Forelimb muscle (tissue), 1 donor: ENCODE data around the gene WDR33. TPM values are rescaled to one million over a fixed set of nuclear protein-coding genes. Genes with fewer than 3 reads are reported as not detected.
"Not testable (repeated sequence)": the region's sequence is repeated elsewhere in the genome, so short reads cannot be mapped to it uniquely, and the experiment has no call there.

Experiments used
- DNase-seq: peaks from one replicate; pipeline ENCODE4 v3.0.0-alpha.2; 2013; ENCODE audit warnings: low read depth
- polyA plus RNA-seq: library from polyadenylated mRNA; unstranded; fragments of 120-200 nt; gene quantifications from one replicate; pipeline ENCODE4 v1.2.1, GENCODE V29; 2013; ENCODE audit not compliant: insufficient read length

WDR33 gene
- polyA plus RNA-seq = 29.3 TPM

DNA sequence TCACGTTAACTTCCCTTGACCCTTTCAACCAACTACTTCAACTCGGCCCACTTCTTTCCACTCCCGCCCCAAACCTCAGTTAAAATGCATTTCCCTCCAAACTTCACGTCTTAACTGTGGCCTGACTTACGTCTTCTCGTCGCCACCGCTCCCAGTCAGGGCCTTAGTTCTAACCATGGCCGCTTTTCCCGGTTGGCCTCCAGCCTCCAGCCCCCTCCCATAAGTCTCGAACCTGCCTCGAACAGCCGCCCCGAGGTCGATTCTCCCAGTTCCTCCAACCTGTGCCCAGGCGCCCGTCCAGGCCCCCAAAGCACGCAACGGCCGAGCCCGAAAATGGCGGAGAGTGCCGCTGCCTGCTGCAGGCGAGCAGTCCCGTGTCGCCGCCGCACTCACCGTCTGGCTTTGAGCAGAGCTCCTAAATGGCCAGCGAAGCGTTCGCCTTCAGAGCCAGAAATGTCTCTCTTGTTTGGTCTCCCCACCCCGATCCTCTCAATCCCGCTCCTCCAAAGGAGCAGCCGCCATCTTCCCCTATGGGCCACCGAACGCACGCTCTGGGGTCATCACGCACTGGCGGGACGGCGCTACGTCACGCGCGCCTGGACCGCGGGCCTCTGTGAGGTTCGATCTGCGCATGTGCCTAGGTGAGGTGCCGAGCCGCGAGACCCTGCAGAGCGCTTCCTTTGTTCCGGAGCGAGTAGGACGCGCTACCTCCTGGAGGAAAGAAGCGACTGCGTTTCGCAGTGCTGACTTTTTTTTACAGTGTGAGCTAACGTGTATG, at the start of gene WDR33:
TSS of gene WDR33 (minus strand) at position 553 of the 778 bp plus-strand sequence. CDS start 40,190 bp downstream, outside the sequence.
- peak; percentile 71 for DNase-seq

DNA sequence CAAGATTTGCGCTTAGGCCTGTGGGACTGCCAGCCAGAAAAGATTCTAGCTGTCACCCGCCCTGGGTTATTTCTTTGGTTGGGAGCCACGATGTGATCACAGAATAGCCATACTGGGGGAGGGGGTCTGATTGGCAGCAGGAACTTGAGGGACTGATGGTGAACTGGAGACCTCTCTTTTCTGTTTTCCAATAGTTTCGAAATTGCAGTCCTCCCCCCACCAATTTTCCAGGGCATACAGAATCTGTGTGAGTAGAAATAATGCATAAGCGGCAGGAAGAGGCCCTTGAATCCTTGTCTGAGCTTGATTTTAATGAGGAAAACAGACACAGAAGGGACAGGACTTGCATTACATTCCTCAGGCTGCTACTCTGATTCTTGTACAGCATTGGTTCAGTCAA, 49.2 kb upstream of the WDR33 start:
- no peak for DNase-seq

DNA sequence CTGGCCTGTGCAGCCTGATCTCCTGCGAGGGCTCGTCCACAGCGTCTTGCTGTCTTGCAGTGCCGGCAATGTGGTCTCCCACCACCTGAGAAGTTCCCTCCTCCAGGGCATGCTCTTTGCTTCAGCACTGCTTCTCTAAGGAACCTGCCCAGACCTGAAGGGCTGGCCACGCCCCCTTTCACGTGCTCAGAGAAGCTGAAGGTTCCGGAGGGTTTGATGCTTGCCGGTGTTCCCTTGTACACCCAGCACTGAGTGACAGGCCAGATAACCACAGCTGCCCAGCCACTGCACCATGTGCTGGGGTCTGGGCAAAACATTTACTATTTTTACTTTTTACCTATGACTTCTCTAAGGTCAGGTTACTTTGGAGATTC, 48.7 kb upstream of the WDR33 start:
- DNase-seq = no peak

DNA sequence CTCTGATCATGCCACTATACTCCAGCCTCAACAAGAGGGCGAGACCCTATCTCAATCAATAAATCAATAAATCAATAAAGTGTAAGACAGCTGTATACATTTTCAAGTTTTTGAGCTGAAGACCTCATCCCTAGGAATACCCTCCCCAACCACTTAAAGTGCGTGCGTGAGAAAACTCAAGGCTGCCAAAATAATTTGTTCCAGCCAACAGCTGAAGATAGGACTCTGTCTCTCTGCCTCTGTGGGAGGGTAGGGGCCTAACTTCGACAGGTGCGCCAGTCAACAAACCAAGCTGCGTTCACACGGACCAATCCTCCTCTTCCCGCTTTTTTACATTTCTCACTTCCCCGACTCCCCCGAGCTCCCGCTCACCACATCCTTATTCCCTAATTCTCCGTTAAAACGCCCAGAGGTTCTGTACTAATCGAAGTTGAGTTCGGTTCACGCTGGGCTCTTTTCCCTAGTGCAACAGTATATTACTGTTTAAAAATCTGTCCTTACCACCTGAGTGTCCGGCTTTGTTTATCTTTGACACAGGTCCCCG, 46.4 kb upstream of the WDR33 start:
- DNase-seq = no peak

DNA sequence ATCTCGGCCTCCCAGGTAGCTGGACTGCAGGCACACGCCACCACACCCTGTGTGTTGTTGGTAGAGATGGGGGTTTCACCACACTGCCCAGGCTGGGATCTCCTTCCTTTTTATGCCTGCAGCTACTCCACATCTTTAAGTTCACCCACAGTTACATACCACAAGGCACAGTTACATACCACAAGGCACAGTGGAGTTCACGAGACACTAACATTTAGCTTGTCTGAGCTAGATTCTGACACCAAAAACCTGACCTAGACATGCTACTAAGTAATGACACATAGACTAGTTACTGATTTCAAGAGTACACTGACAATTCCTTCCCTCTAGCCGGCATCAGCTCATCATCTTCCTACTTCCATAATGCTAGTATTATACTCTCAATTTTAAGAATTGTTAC, 42.7 kb upstream of the WDR33 start:
- no peak for DNase-seq

DNA sequence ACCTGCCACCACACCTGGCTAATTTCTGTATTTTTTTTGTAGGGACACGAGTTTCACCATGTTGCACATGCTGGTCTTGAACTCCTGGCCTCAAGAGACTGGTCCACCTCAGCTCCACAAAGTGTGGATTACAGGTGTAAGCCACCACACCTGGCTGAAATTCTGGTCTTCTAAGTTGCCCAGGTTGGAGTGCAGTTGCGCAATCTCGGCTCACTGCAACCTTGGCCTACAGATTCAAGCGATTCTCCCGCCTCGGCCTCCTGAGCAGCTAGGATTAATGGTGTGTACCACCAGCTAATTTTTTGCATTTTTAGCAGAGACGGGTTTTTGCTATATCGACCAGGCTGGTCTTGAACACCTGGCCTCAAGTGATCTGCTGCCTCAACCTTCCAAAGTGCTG, 41.4 kb upstream of the WDR33 start:
- no peak for DNase-seq

DNA sequence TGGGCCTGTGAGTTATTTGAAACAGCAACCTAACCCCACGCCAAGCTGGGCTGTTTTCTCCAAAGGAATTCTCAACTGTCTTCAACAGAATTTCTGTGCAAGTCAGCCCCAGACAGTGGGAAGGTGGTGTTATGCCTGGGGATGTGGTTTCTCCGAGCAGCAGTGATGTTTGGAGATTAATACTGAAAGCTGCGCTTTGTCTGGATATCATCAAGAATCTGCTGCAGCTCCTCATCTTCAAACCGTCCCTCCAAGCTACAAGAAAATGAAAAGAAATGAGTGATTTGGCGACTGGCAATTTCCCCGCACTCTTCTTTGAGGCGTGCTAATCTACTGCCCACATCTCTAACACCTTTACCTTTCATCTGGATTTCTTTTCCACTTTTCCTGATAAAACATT, 37.0 kb upstream of the WDR33 start:
- no peak for DNase-seq

DNA sequence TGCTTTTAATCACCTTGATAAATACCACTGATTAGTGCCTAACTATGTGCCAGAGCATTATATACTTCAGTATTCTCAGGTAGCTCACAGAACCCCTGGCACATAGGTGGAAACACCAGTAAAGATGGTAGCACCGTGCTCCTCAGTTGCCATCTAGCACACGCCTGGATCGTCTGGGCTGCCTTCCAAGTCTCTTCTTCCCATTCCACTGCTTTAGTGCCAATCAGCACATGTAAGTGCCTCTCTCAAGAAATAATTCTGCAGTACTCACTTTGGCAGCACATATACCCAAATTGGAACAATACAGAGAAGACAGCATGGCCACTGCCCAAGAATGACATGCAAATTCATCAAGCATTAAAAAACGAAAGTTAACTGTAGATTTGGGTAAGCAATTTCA, 34.0 kb upstream of the WDR33 start:
- DNase-seq = no peak

DNA sequence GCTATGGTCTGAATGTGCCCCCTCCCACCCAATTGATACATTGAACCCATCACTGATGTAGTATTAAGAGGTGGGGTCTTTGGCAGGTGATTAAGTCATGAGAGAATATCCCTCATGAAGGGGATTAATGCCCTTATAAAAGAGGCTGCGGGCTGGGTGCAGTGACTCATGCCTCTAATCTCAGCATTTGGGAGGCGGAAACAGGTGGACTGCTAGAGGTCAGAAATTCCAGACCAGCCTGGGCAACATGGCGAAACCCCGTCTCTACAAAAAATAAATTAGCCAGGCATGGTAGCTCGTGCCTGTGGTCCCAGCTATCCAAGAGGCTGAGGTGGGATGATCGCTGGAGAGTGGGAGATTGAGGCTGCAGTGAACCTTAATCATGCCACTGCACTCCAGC, 32.7 kb upstream of the WDR33 start:
- no peak for DNase-seq

DNA sequence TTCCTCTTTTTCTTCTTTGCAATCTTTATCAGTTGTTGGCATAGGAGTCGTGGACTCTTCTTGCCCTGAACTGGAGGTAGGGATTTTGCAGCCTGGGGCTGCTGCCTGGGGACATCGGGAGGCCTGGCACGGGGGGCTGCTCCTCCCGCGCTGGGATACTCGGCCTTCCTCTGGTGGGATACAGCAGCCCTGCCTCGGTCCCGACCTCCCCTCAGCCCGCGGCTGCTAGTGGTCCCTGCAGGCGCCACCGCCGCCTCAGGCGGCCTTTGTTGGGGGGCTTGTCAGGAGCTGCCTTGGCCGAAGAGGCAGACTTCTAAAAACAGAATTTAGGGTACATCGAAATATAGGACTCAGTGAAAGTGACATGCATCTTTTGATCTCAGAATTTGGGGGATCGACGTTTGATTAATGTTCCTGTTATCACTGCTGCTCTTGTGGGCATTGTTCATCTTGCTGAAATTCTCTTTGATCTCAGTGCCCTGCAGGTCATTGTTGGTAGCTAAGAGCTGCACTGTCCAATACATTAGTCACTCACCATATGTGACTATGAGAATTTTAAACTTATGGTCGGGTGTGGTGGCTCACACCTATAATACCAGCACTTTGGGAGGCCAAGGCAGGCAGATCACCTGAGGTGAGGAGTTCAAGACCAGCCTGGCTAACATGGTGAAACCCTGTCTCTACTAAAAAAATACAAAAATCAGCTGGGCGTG, 30.7 kb upstream of the WDR33 start:
- DNase-seq = no peak

DNA sequence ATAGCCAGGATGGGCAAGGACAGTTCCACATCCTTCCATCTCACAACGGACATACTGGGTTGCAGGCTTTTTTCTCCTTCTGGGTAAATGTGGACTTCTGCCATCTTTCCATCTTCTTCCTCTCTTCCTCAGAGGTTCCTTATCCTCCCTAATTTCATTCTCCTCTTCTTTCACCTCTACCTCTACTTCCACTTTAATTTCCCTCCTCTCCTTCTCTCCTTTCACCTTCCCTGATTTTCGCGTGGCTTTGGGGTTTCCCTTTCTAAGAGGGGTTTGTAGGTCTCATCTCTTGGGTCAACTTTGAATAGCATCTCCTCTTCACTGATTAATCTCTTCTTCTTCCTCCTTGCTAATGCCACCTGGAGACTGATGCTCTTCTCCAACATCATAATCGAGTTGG, 29.9 kb upstream of the WDR33 start:
- no peak for DNase-seq

DNA sequence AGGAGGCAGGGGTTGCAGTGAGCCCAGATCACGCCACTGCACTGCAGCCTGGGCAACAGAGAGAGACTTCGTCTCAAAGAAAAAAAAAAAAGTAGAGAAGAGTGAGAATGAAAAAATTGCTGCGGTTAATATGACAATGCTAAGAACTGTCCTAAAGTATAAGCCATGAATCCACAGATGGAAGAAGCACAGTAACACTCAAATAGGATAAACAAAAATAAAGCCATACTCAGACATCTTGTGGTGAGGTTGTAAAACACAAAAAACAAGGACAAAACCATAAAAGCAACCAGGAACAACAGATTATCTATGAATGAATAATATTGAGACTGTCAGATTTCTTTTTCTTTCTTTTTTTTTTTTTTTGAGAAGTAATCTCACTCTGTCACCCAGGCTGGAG, 24.0 kb upstream of the WDR33 start:
- no peak for DNase-seq

DNA sequence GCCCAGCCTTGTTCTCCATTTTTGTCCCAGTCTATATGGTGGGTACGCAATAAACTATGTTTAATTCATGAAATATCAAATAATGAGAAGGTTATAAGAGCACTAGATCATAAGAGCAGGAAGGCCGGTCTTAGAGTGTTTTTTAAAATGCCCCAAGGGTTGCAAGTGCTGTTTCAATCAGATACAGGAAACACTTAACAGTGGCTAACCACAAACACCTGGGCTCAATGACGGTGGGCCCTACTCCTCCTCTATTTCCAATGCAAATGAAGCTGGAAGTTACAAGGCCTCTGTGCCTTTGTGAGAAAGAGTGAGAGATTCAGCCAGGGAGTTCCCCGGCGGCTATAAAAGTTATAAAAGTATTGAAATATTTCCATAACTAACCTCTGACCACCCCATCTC, 18.9 kb upstream of the WDR33 start:
- DNase-seq = no peak

DNA sequence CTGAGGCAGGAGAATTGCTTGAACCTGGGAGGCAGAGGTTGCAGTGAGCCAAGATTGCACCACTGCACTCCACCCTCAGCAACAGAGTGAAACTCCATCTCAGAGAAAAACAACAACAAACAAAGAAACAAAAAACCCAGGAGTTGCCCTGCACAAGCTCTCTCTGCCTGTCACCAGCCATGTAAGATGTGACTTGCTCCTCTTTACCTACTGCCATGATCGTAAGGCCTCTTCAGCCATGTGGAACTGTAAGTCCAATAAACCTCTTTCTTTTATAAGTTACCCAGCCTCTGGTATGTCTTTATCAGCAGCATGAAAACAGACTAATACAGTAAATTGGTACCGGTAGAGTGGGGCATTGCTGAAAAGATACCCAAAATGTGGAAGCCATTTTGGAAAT, 15.7 kb upstream of the WDR33 start:
- not testable (repeated sequence) for DNase-seq

DNA sequence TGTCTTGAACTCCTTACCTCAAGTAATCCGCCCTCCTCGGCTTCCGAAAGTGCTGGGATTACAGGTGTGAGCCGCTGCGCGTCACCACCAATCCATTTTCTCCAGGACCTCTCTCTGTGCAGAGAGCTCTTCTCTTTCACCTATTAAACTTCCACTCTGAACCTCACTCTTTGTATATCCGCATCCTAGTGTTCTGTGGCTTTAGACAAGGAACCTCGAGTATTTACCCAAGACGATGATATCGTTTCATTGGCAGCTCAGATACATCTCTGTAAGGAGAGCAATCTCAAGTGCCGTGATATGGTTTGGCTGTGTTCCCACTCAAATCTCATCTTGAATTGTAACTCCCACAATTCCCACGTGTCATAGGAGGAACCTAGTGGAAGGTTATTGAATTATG, 15.1 kb upstream of the WDR33 start:
- no peak for DNase-seq

DNA sequence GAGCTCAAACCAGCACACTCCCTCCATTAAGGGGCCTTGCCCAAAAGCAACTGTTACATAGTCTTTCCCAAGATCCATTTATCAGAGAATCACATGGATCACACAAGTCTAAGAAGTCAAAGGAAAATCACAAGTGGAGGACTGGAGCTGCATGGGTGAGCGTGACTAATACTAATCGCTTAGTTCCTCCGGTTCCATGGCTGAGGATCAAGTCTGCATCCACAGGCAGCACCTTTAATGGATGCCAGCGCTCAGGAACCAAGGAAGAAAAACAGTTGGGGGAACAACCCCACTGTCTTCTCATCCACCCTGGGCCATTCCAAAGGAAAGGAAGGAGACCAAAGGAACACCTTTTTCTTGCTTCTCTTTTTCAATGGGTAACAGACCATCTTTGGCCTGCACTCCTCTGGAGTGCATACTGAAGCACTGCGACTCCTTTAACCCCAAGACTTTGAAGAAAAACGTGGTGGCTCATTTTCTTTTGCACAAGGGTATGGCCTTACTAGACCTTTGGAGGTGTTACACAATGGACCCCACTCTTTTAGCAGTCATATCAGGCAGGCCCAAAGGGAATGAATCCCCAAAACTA, 9.2 kb upstream of the WDR33 start:
- no peak for DNase-seq

DNA sequence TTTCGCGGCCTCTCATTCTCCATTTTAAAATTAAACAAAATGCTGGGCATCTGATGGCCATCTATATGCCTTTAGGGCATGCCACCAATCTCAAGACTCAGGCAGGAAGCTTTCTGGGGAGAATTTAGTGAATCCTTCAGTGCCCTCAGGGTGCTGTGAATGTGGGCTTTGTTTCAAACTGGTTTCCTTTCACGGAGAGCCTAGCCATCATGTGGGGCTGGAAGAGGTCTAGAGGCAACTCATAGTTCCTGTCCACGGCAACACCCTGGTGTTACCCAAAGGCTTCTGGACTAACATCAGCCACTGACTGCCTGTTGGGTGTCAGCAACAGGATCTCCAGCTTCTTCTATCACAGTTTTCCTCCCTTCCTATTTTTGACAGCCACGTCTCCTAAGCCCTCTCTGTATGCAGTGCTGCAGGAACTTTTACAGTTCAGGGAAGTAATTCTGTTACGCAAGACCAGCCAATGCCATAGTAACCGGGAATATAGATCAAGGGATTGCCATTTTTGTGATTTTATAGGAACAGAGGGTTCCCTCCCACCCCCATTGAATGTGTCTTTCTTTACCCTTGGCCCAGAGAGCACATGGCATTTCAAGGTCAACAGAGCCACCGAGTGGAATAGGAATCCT, 7.9 kb upstream of the WDR33 start:
- no peak for DNase-seq

DNA sequence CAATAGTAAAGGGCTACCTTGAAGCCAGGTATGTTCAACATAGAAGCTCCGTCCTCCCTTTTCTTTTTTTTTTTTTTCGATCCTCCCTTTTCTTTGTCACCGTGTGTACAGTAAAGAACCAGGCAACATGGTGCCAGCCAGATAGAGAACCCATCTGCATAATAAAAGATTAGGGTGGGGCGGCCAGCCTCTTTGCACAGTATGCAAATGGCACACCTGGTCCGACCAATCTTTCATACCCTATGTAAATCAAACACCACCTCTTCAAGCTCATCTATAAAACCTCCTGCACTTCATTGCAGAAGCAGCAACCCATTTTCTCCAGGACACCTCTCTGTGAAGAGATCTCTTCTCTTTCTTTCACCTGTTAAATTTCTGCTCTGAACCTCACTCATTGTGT, 7.3 kb upstream of the WDR33 start:
- DNase-seq = no peak

DNA sequence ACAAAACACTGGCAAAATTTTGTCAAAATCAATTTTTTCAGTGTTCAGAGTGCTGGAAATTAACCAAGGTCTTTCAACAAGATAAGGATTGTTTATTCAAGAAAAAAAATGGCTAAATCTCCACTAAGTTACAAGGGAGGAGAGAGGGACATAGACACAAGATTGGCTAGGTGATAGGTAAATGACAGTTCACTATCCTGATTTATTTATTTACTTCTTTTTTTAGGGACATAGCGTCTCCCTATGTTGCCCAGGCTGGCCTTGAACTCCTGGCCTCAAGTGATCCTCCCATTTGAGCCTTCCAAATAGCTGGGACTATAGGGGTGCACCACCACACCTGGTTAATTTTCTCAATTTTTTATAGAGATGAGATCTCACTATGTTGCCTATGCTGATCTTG, 3.7 kb upstream of the WDR33 start:
- no peak for DNase-seq

DNA sequence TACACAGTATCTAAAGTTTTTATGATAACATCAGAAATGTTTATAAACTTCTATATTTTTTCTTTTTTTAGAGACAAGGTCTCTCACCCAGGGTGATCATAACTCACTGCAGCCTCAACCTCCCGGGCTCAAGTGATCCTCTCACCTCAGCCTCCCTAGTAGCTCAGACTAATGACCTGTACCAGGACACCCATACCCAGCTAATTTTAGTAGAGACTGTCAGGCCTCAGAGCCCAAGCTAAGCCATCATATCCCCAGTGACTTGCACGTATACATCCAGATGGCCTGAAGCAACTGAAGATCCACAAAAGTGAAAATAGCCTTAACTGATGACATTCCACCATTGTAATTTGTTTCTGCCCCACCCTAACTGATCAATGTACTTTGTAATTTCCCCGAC, 1.5 kb upstream of the WDR33 start:
- DNase-seq = not testable (repeated sequence)

DNA sequence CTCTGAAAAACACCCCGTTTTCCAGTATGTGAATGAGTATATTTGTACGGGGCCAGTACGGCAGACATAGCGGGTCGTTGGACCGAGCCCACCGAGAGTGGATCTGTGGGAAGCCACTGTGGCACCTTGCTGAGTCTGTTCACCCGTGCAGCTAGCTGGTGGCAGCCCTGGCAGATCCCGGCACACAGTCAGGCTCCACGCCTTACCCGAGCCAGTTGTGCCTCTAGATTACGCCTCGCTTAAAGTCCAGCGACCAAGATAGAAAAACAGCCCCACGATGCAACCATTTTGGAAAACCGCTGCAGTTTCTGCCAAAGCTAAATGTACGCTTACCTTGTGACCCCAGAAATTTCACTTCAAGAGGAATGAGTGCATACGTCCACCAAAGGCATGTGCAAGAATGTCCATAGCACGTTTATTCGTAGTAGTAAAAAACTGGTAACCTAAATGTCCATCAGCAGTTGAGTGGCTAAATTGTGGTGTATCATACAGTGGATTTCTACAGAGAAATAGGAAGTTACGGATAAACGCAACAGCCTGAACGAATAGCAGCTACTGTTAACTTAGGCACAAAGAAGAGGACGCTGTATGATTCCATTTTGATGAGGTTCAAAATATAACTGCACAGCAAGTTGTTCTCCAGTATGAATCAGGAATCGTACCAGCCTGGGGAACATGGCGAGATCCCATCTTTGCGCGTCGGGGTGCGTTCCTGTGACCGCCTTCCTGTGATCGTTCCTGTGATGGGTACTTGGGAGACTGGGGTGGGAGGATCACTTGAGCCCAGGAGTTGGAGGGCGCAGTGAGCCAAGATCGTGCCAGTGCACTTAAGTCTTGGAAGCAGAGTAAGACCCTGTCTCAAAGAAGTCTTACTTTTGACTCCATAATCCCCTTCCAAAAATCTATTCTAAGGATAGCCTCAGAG, 688 bp upstream of the WDR33 start:
- DNase-seq = no peak
